Measurements from ENCODE around the gene UBL3.

The UBL3 gene
- 88.2 to 117 (median 110) reads per million in 4 experiments for total RNA-seq

- peak; percentile 88 for DNase-seq
Observed at GRCh38 chr13:29850213-29850898, at the start of gene UBL3. UBL3 (minus strand) TSS chr13:29850617; CDS start chr13:29849538, 1,079 bp downstream.

DNA sequence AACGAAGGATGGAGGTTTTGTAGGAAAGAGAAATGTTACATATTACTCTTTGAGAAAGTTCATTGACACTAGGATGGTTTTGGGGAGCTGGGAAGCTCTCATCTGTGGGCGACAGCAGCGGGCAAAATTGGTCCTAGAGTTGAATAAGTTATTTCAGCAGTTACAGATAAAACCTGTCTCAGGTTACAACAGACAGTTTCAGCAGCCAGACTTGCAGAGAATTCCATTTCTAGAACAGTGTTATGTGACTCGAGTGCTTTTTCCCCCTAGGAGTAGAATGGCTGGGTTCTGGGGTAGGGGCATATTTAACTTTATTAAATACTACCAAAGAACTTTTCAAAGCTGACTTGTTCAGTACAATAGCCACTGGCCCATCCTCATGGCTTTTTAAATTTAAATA is 46.7 kb upstream of the UBL3 start:
- no peak for DNase-seq

- DNase-seq = no peak
Observed at GRCh38 chr13:29893438-29893837, 43.0 kb upstream of the UBL3 start.

GRCh38 chr13:29892151-29892550 is 41.7 kb upstream of the UBL3 start:
- DNase-seq = no peak

GRCh38 chr13:29889111-29889510 is 38.7 kb upstream of the UBL3 start:
- no peak for DNase-seq

DNA sequence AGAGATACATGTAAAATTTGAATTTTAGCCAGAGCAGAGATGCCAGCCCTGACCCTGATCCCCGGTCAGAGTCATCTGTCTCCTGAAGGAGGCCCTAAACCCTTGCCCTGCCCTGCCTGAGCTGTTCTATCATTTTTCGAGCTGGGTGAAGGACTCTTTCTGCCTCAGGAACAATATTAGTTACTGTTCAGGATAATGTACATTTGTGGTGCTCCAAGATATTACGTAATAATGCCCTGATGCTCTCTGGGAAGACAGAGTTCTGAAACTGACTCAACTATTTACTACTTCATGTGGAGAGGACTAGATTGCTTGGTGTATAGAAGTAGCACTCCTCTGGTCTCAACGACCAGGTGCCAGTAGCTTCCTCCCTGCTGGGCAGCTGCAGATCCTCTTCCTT is 37.9 kb upstream of the UBL3 start:
- DNase-seq = no peak

DNA sequence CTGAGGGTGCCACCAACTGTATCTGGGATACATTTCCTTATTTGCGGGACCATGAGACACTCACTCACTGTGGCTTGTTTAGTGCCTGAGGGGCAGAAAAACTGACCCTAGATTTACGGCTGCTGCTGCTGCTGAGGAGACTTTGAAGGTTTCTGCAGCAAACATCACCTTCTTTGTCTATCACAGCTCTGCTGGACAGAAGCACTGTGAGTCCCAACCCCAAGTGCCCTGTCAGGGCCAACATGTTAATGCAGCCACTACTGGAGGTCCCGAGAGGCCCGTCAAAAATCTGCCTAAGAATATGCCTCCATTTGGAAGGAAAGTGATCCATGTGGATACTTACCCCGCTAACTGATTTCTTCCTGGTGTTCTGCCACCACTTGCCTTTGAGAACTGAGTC is 37.3 kb upstream of the UBL3 start:
- no peak for DNase-seq

GRCh38 chr13:29887030-29887557 is 36.7 kb upstream of the UBL3 start:
- no peak for DNase-seq

DNA sequence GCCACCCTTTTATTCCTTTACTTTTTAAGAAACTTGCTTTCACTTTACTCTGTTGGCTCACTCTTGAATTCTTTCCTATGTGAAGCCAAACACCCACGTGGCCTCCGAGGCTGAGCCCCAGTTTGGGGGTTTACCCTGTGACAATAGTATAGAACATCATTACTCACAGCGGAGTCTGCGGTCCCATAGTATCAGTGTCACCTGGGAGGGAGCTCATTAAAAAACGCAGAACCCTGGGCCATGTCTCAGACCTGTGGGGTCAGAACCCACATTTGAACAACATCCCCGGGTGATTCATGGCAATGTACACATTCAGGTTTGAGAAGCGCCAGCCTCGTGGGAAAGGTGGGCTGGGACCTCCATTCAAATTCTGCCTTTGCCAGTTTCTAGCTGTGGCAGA is 36.0 kb upstream of the UBL3 start:
- DNase-seq = no peak

DNA sequence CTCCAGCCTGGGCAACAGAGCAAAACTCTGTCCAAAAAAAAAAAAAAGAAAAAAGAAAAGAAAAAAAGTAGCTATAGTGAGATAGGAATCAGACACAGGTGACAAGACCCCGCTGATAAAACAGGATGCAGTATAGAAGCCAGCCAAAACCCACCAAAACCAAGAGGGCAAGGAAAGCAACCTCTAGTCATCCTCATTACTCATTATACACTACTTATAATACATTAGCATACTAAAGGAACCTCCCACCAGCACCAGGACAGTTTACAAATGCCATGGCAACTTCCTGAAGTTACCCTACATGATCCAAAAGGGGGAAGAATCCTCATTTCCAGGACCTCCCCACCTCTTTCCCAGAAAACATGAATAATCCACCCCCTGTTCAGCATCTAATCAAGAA is 35.6 kb upstream of the UBL3 start:
- no peak for DNase-seq

GRCh38 chr13:29884671-29885430 is 34.4 kb upstream of the UBL3 start:
- DNase-seq = no peak

DNA sequence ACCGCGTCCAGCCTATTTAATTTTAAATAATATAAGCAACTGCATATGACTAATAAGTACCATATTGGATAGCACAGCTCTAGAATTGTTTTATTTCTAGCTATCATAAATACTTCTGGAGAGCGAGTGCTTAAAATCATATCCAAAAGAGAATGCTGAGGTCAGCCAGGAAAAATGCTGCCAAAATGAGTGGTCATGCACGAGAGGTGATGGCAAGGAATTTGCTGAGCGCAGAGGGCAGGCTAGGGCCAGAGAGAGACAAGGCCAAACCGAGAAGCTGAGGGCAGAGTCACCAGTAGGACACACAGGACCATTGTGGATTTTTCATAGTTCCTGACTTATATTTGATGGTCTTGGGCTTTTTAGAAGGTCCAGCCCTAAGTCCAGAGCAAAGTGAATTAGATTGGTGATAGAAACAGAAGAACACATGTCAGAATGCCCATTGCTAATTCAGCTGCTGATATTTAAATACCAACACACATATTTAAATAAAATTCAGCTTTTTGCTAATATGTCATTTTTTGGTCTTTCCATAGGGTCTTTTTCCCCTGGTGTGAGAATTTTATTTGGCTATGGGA is 33.6 kb upstream of the UBL3 start:
- DNase-seq = no peak

- no peak for DNase-seq
Observed at GRCh38 chr13:29882076-29882475, 31.7 kb upstream of the UBL3 start.

DNA sequence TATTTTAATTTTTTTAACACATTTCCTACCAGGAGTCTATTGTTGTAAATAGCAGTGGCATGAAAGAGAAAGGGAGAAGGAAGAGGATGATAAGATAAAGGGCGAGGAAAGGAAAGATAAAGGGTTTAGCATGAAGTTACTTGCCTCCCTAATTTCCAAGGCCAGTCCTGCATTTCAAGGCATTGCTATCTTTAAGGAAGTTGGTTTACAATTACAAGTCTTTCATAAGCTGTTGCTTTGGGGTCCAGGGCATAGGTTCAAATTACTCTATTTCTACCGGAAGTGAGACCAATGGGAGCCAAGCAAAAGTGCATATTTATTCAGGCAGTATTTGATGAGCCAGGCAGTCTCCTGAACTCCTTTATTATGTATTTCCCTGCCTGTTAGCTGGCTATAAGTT is 27.7 kb upstream of the UBL3 start:
- no peak for DNase-seq

GRCh38 chr13:29877456-29878078 is 27.1 kb upstream of the UBL3 start:
- no peak for DNase-seq

DNA sequence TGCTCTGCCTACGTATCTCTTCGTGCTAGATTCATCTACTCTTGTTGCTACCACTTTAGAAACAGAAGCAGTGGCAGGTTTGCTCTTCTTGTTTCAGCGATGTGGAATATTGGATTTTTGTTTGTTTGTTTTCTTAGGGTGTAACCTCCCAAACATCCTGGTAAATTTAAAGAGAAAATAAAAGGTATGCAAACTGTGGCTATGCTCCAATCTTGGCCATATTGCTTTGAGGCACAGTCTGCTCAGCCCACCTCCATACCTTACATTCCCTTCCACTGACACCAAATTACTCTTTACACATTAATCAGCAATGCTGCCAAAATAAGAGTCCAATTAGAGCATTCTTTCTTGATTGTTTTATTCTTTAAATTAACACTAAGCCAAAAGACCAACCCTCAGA is 25.2 kb upstream of the UBL3 start:
- DNase-seq = no peak

- no peak for DNase-seq
Observed at GRCh38 chr13:29868581-29868980, 18.2 kb upstream of the UBL3 start.

- no peak for DNase-seq
Observed at GRCh38 chr13:29865934-29866333, 15.5 kb upstream of the UBL3 start.

- DNase-seq = no peak
Observed at GRCh38 chr13:29861694-29862110, 11.3 kb upstream of the UBL3 start.

DNA sequence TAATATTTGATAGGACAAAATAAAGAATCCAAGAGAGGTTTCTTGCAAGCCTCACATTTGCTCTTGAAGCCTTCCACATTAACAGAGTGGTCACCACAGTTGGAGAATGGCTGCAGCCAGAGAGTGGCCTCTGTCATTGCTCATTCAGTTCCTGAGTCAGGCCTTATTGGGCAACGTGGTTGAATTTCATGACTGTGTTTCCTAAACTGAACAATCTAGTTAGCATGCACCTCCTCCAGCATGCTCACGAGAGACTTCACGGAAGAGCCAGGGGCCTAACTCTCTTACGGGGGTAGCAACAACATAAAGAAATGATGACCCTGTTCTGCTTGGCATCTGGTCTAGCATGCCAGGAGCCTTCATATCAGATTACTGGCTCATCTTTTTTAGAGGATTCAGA is 9.6 kb upstream of the UBL3 start:
- no peak for DNase-seq

GRCh38 chr13:29858667-29859066 is 8.2 kb upstream of the UBL3 start:
- no peak for DNase-seq

- DNase-seq = no peak
Observed at GRCh38 chr13:29858231-29858630, 7.8 kb upstream of the UBL3 start.

DNA sequence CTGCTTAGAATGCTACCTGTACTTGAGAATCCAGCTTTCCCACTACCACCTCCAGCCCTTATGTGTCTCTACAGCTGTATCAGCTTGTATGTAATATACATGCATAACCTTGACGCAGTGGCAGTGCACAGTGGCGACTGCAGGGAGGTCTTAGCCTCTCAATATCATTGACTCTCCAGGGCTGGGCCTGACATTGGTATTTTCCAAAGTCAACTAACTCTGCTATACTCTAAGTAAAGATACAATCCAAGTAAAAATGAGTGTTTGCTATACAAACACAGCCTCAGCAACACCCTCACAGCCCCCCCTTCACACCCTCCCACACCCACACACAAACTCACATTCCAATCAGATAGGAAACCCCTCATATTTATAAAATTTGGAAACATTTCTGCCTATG is 6.7 kb upstream of the UBL3 start:
- no peak for DNase-seq
